ENCODE data around the gene PAQR9.

The PAQR9 gene

GRCh38 chr3:142913432-142913831, 50.0 kb downstream of the PAQR9 start:
- DNase-seq = no peak

GRCh38 chr3:142912402-142913172, 50.9 kb downstream of the PAQR9 start:
- no peak for DNase-seq

All from SW 1271 (cell line).